ENCODE data around the gene FKBP1A. TPM values are rescaled to one million over a fixed set of nuclear protein-coding genes. Genes with fewer than 3 reads are reported as not detected.

The FKBP1A gene
- total RNA-seq, 1 donor from 2014 or later, result 128 TPM

DNA sequence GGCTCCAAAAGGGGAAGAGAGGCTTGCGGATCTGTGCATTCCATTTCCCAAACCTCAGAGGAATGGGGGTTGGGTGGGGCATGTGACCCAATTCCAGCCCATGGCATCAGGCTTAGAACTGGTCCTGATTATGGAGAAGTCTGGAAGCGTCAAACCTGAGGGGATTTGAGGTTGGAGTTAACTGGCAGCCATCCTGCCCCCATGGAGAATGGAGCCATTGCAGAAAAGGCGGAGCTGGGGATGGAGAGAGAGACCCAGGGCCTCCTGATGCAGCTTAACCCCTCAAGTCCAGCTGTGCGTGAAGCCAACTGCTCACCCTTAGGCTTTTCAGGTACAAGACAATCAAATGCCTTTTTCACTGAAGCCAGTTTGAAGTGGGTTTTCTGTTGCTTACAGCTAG lies 54.1 kb downstream of the FKBP1A start:
- Mint-ChIP-seq H3K4me3 (no peak overlapping the region), H3K9me3 (no peaks in the 10 kb centered on the region), H3K27me3 (no peaks in the 10 kb centered on the region), H3K36me3 (ENCODE audit: low read depth) (peaks cover 7% of the 10 kb centered on the region), H3K4me1 (peaks cover 24% of the 10 kb centered on the region), H3K27ac (no peak overlapping the region)
- ChIA-PET CTCF (interaction anchor here (1.4 kb wide), 1 partner anchor 164 kb away, joined by 3 read pairs; no protein-coding TSS in a partner anchor), POLR2A (no interaction called here)
- ATAC-seq (ENCODE audit: low read depth) (no peak), DNase-seq (no peak)
- TF ChIP-seq, protein P1, sequence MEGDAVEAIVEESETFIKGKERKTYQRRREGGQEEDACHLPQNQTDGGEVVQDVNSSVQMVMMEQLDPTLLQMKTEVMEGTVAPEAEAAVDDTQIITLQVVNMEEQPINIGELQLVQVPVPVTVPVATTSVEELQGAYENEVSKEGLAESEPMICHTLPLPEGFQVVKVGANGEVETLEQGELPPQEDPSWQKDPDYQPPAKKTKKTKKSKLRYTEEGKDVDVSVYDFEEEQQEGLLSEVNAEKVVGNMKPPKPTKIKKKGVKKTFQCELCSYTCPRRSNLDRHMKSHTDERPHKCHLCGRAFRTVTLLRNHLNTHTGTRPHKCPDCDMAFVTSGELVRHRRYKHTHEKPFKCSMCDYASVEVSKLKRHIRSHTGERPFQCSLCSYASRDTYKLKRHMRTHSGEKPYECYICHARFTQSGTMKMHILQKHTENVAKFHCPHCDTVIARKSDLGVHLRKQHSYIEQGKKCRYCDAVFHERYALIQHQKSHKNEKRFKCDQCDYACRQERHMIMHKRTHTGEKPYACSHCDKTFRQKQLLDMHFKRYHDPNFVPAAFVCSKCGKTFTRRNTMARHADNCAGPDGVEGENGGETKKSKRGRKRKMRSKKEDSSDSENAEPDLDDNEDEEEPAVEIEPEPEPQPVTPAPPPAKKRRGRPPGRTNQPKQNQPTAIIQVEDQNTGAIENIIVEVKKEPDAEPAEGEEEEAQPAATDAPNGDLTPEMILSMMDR (IDR thresholded peaks at IDR 0.05), result no peak
- intact Hi-C loops (cut with micrococcal nuclease), result no loop called here

DNA sequence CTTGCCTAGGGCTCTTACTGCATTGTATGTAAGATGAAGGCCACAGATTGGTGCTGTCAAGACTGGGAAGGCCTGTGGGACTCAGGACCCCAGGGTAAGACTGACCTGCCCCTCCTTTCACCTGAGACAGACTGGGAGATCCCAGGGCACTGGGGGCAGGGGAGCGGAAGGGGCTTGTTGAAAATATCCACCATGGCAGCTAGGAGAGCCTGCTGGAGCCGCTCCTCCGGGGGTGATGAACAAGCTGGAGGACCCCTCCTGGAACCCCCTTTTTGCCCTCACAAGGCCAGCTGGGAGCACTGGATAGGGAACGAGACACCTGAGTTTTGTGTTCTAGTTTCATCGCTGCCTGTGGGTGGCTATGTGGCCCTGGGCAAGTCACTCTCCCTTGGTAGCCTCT lies 54.8 kb downstream of the FKBP1A start:
- Mint-ChIP-seq H3K36me3 (ENCODE audit: low read depth) (peaks cover 13% of the 10 kb centered on the region), H3K9me3 (no peaks in the 10 kb centered on the region), H3K4me1 (peaks cover 24% of the 10 kb centered on the region), H3K27me3 (no peaks in the 10 kb centered on the region), H3K27ac (no peak overlapping the region), H3K4me3 (no peak overlapping the region)
- TF ChIP-seq, protein P1 (IDR thresholded peaks at IDR 0.05), result no peak
- DNase-seq, result peak; percentile 4
- POLR2A ChIA-PET, result no interaction called here
- ATAC-seq (ENCODE audit: low read depth), result no peak
- CTCF ChIA-PET, result interaction anchor here (1.4 to 1.5 kb wide), 2 partner anchors 165 kb away, joined by 3 to 4 read pairs; no protein-coding TSS in a partner anchor
- intact Hi-C loops (cut with micrococcal nuclease), result no loop called here

DNA sequence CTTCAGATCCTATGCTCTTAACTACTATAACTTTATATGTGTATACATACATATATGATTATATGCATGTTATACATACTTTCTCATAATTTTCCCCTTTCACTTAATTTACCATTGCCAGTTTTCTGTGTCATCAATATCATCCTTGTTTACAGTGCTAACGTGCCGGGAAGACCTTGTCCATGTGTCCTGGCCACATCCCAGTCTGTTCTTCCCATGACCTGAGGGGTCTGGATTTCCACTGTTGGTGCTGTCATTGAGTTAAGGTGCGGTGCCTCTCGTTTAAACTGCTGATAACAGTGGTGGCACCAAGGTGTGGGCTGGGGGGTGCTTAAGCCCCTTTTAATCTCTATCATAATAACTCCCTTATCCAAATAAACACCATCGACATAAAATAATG lies 55.4 kb downstream of the FKBP1A start:
- no peak for ATAC-seq (ENCODE audit: low read depth)
- no peak overlapping the region for H3K4me3 Mint-ChIP-seq
- peaks cover 24% of the 10 kb centered on the region for H3K4me1 Mint-ChIP-seq
- CTCF ChIA-PET, result interaction anchor here (1.5 kb wide), 1 partner anchor 166 kb away, joined by 4 read pairs; no protein-coding TSS in a partner anchor
- peaks cover 20% of the 10 kb centered on the region for H3K36me3 Mint-ChIP-seq (ENCODE audit: low read depth)
- intact Hi-C loops (cut with micrococcal nuclease), result no loop called here
- TF ChIP-seq, protein P1 (IDR thresholded peaks at IDR 0.05), result no peak
- H3K27ac Mint-ChIP-seq, result no peak overlapping the region
- DNase-seq, result peak; percentile 1
- H3K9me3 Mint-ChIP-seq, result no peaks in the 10 kb centered on the region
- H3K27me3 Mint-ChIP-seq, result no peaks in the 10 kb centered on the region
- POLR2A ChIA-PET, result no interaction called here

DNA sequence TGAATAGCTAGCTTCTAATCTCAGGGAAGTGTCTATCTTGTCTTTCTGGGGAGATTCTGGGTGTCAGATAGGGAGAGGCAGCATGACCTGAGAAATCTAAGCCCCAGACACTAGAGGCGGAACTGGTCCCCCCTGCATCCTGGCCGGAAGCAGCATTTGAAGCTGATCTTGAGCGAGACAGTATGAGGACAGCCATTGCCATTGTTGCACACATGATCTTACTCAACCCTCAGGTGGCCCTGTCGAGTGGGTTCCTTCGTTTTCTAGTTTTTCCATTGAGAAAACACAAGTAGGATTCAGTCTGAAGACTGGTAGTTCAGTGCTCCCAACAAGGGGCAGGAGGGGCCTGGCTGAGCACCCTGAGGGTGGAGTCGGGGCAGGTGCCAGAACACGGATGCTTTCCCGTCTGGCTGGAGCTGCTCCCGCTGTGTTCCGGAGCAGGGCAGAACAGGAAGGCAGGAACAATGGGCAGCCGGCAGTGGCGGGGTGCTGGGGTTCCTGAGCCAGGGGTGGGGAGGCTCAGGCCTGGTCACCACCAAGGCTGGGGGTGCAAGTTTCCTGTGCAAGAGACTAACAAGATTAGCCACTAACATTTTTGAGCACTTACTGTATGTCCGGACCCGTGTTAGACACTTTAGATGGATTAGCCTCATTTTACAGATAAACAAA lies 56.0 kb downstream of the FKBP1A start:
- Mint-ChIP-seq H3K27ac (no peak overlapping the region), H3K4me3 (no peak overlapping the region), H3K9me3 (no peaks in the 10 kb centered on the region), H3K36me3 (ENCODE audit: low read depth) (peaks cover 22% of the 10 kb centered on the region), H3K27me3 (no peaks in the 10 kb centered on the region), H3K4me1 (peaks cover 27% of the 10 kb centered on the region)
- POLR2A ChIA-PET, result interaction anchor here (1.1 kb wide), 1 partner anchor 11 kb away, joined by 4 read pairs; no protein-coding TSS in a partner anchor
- peak; percentile 12 for DNase-seq
- TF ChIP-seq, protein P1 (IDR thresholded peaks at IDR 0.05), result no peak
- intact Hi-C loops (cut with micrococcal nuclease), result no loop called here
- ATAC-seq (ENCODE audit: low read depth), result peak; percentile 40
- CTCF ChIA-PET, result interaction anchor here (1.5 kb wide), 1 partner anchor 167 kb away, joined by 4 read pairs; no protein-coding TSS in a partner anchor

DNA sequence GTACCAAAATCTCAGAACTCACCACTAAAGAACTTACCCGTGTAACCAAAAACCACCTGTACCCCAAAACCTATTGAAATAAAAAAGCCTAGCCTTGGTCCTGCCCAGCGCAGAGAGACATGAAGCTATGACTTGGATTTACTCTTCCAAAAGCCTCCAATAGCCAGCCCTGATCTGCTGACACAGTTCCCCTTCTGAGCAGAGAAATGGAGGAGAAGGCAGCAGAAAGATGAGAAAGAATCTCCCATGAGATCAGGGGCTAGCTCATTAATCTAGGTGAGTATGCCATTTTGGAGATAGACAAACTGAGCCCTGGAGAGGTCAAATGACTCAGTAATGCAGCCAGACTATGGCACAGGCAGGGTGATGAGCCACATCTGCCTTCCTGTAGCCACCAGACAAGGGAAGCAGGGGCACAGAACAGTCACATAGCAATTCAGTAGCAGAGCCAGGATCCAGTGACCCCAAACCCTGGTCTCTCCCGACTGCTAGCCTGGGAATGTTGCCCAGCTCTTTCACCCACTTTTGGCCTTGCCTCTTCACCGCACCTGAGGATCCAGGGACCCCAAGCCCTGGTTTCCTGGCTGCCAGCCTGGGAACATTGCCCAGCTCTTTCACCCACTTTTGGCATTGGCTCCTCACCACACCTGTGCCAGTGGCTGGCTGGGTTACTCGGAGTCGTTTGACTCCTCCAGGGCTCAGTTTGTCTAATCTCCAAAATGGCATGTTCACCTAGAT lies 56.7 kb downstream of the FKBP1A start:
- H3K4me3 Mint-ChIP-seq, result no peak overlapping the region
- H3K27me3 Mint-ChIP-seq, result no peaks in the 10 kb centered on the region
- TF ChIP-seq, protein P1 (IDR thresholded peaks at IDR 0.05), result no peak
- ChIA-PET CTCF (interaction anchor here (1.5 kb wide), 1 partner anchor 167 kb away, joined by 4 read pairs; no protein-coding TSS in a partner anchor), POLR2A (interaction anchor here (1.1 kb wide), 1 partner anchor 10 kb away, joined by 4 read pairs; no protein-coding TSS in a partner anchor)
- intact Hi-C loops (cut with micrococcal nuclease), result no loop called here
- no peak overlapping the region for H3K27ac Mint-ChIP-seq
- peaks cover 30% of the 10 kb centered on the region for H3K4me1 Mint-ChIP-seq
- no peaks in the 10 kb centered on the region for H3K9me3 Mint-ChIP-seq
- peaks cover 29% of the 10 kb centered on the region for H3K36me3 Mint-ChIP-seq (ENCODE audit: low read depth)
- no peak for DNase-seq
- ATAC-seq (ENCODE audit: low read depth), result no peak

Data from activated B cell treated with CpG ODN at 0.5 μM for 24 hours (primary cell).